GM12892 (cell line): Measurements from ENCODE around the gene EPHA1.

Experiments used
- DNase-seq: peaks from one replicate; pipeline ENCODE4 v3.0.0; 2011; ENCODE audit not compliant: insufficient read length
- FAIRE-seq: peaks from 2 replicates; lab custom pipeline; 2011; peaks lifted over from hg19 to GRCh38; lab: Jason Lieb, UNC
- POLR2A ChIP-seq: IDR thresholded peaks from 2 replicates; pipeline ENCODE4 v1.6.1; 2011; ENCODE audit warnings: low read depth, low read length, control low read depth
- POLR2AphosphoS5 ChIP-seq: IDR thresholded peaks from 2 replicates; pipeline ENCODE4 v1.6.1; 2011; ENCODE audit warnings: low read depth, low read length, control low read depth
- TAF1 ChIP-seq: IDR thresholded peaks from 2 replicates; pipeline ENCODE4 v1.6.1; 2011; ENCODE audit warnings: low read depth, mild to moderate bottlenecking, control low read depth, low read length, borderline replicate concordance

EPHA1 gene

GRCh38 chr7:143390773-143391317 lies 17.8 kb downstream of the EPHA1 start:
- TF ChIP-seq POLR2A (no peak), POLR2AphosphoS5 (no peak), TAF1 (no peak)
- no peak for DNase-seq
- FAIRE-seq: no peak

GRCh38 chr7:143390104-143390772 lies 18.4 kb downstream of the EPHA1 start:
- no peak for FAIRE-seq
- DNase-seq: no peak
- TF ChIP-seq POLR2AphosphoS5: peak; percentile 54; the same call in 1 of the 2 replicates
- TF ChIP-seq TAF1: no peak
- 0 out of 2 replicates have a peak, but pooled peaks have one; percentile 5 for TF ChIP-seq POLR2A

- TF ChIP-seq POLR2AphosphoS5: no peak; the same call in 1 of the 2 replicates
- TF ChIP-seq TAF1: no peak
- peak; percentile 23; the same call in 1 of the 2 replicates for TF ChIP-seq POLR2A
- FAIRE-seq (no peak), DNase-seq (no peak)
Observed at GRCh38 chr7:143389316-143390103, 19.1 kb downstream of the EPHA1 start.

GRCh38 chr7:143388491-143389101 lies 20.1 kb downstream of the EPHA1 start:
- FAIRE-seq (no peak), DNase-seq (no peak)
- TF ChIP-seq POLR2AphosphoS5 (0 out of 2 replicates have a peak, but pooled peaks have one; percentile 1), POLR2A (no peak)

- DNase-seq: no peak
- TF ChIP-seq TAF1: no peak
- no peak for TF ChIP-seq POLR2A
- TF ChIP-seq POLR2AphosphoS5: no peak
- FAIRE-seq: no peak
Observed at GRCh38 chr7:143388051-143388450, 20.6 kb downstream of the EPHA1 start.

GRCh38 chr7:143387156-143387975 lies 21.3 kb downstream of the EPHA1 start:
- DNase-seq: no peak
- no peak for FAIRE-seq
- TF ChIP-seq POLR2A: peak; percentile 2; the same call in 1 of the 2 replicates
- peak; percentile 54; the same call in 1 of the 2 replicates for TF ChIP-seq POLR2AphosphoS5
- no peak for TF ChIP-seq TAF1

GRCh38 chr7:143385891-143386781 lies 22.5 kb downstream of the EPHA1 start:
- DNase-seq (no peak), FAIRE-seq (no peak)
- TF ChIP-seq TAF1 (no peak), POLR2AphosphoS5 (no peak), POLR2A (peak; percentile 10; the same call in 1 of the 2 replicates)

GRCh38 chr7:143384661-143385631 lies 23.7 kb downstream of the EPHA1 start:
- TF ChIP-seq POLR2AphosphoS5: peak; percentile 52
- peak; percentile 40; the same call in 1 of the 2 replicates for TF ChIP-seq POLR2A
- no peak for TF ChIP-seq TAF1
- FAIRE-seq (no peak), DNase-seq (no peak)

- TF ChIP-seq POLR2AphosphoS5 (no peak), POLR2A (no peak), TAF1 (no peak)
- FAIRE-seq: no peak
- DNase-seq: no peak
Observed at GRCh38 chr7:143384148-143384547, 24.5 kb downstream of the EPHA1 start.
